H1 (cell line): ENCODE results near the gene NR5A2. TPM values are rescaled to one million over a fixed set of nuclear protein-coding genes. Genes with fewer than 3 reads are reported as not detected.
A peak's percentile ranks its signal among the peaks of the same experiment; 100 is the strongest.

Experiments used
- CTCF ChIA-PET: fragments of 300-600 bp; sonication (Branson Sonifier 250); formaldehyde crosslinking; loops from one replicate; lab custom pipeline; 2021; ENCODE audit not compliant: partially characterized antibody; lab: Charles Lee
- POLR2A ChIA-PET: fragments of 300-600 bp; sonication (Branson Sonifier 250); formaldehyde crosslinking; loops from one replicate; lab custom pipeline; 2021; ENCODE audit warnings: inconsistent platforms; ENCODE audit not compliant: partially characterized antibody; lab: Charles Lee
- DNase-seq, 2 experiments: peaks; one replicate each; pipeline versions ENCODE4 v3.0.0 to v3.0.0-alpha.2; 2010 to 2022; ENCODE audit warnings: low spot score in 2 of 2, low read depth in 1 of 2, mixed read lengths in 1 of 2
- FAIRE-seq: peaks from 2 replicates; lab custom pipeline; 2011; peaks lifted over from hg19 to GRCh38; lab: Jason Lieb, UNC
- H2AFZ ChIP-seq: 2 replicates; pipeline ENCODE4 v1.8.1; 2012; ENCODE audit warnings: low read length, inconsistent platforms
- H2AK5ac ChIP-seq: 2 replicates; pipeline ENCODE4 v1.6.1; 2013; ENCODE audit warnings: low read depth, low read length
- H2BK120ac ChIP-seq: replicated peaks from 2 replicates; pipeline ENCODE3; 2013; ENCODE audit warnings: low read depth, low read length, inconsistent platforms
- H2BK12ac ChIP-seq: 2 replicates; pipeline ENCODE4 v1.6.1; 2013; ENCODE audit warnings: low read depth, low read length
- H2BK15ac ChIP-seq: 2 replicates; pipeline ENCODE4 v1.6.1; 2013; ENCODE audit warnings: low read length
- H2BK20ac ChIP-seq: 2 replicates; pipeline ENCODE4 v1.6.1; 2013; ENCODE audit warnings: low read length
- H2BK5ac ChIP-seq: 2 replicates; pipeline ENCODE4 v1.6.1; 2013; ENCODE audit warnings: low read depth, low read length
- H3K14ac ChIP-seq: 2 replicates; pipeline ENCODE4 v1.6.1; 2013; ENCODE audit warnings: inconsistent platforms; ENCODE audit not compliant: insufficient read length
- H3K18ac ChIP-seq: 2 replicates; pipeline ENCODE4 v1.6.1; 2013; ENCODE audit warnings: low read length; ENCODE audit errors: extremely low read depth
- H3K23ac ChIP-seq: 2 replicates; pipeline ENCODE4 v1.6.1; 2013; ENCODE audit warnings: inconsistent platforms; ENCODE audit not compliant: insufficient read length
- H3K23me2 ChIP-seq: 2 replicates; pipeline ENCODE4 v1.6.1; 2013; ENCODE audit warnings: low read depth, low read length
- H3K27ac ChIP-seq: 2 replicates; pipeline ENCODE4 v1.6.1; 2011; ENCODE audit warnings: low read depth, low read length, inconsistent platforms
- H3K27me3 ChIP-seq, 4 experiments: replicated peaks in 1 of 4; 1 replicate in 1 of 4; 2 replicates in 3 of 4; pipeline versions ENCODE4 v1.6.1 to v1.8.1; 2011 to 2013; ENCODE audit warnings: low read length in 3 of 4, mild to moderate bottlenecking in 3 of 4, inconsistent platforms in 2 of 4, mixed read lengths in 2 of 4, moderate library complexity in 1 of 4; ENCODE audit not compliant: control insufficient read depth in 3 of 4, insufficient read depth in 3 of 4; ENCODE audit errors: extremely low read depth in 1 of 4
- H3K36me3 ChIP-seq, 4 experiments: 2 replicates each; pipeline versions ENCODE4 v1.6.1 to v1.8.1; 2011 to 2013; ENCODE audit warnings: mild to moderate bottlenecking in 4 of 4, low read length in 3 of 4, moderate library complexity in 2 of 4, control low read depth in 1 of 4, inconsistent platforms in 1 of 4; ENCODE audit not compliant: insufficient read depth in 4 of 4, control insufficient read depth in 2 of 4
- H3K4ac ChIP-seq: replicated peaks from 2 replicates; pipeline ENCODE3; 2013; ENCODE audit warnings: low read length, low read depth, mixed read lengths, inconsistent platforms; ENCODE audit not compliant: insufficient read length
- H3K4me1 ChIP-seq, 4 experiments: replicated peaks in 1 of 4; 1 replicate in 1 of 4; 2 replicates in 3 of 4; pipeline versions ENCODE4 v1.6.1 to v1.8.1; 2011 to 2013; ENCODE audit warnings: low read length in 3 of 4, inconsistent platforms in 2 of 4, mixed read lengths in 1 of 4; ENCODE audit not compliant: insufficient read depth in 4 of 4, control insufficient read depth in 3 of 4
- H3K4me2 ChIP-seq, 2 experiments: 2 replicates each; pipeline versions ENCODE4 v1.6.1 to v1.8.1; 2011 to 2013; ENCODE audit warnings: low read depth in 2 of 2, low read length in 2 of 2, control low read depth in 1 of 2, inconsistent platforms in 1 of 2, mild to moderate bottlenecking in 1 of 2; ENCODE audit not compliant: insufficient read depth in 1 of 2
- H3K4me3 ChIP-seq, 4 experiments: fragments of 200-600, 300-600 bp in 1 of 4; sonication (generic), shearing (Covaris generic), sonication (Bioruptor Twin) in 1 of 4; 2 replicates each; pipeline versions ENCODE4 v1.5.1 to v1.8.1; 2011 to 2016; ENCODE audit warnings: low read length in 4 of 4, low read depth in 3 of 4, control low read depth in 2 of 4, inconsistent platforms in 2 of 4, mild to moderate bottlenecking in 2 of 4, mixed read lengths in 1 of 4, moderate library complexity in 1 of 4; ENCODE audit not compliant: insufficient read depth in 2 of 4; ENCODE audit errors: extremely low read depth in 1 of 4
- H3K56ac ChIP-seq: replicated peaks from 2 replicates; pipeline ENCODE3; 2013; ENCODE audit warnings: low read depth, mild to moderate bottlenecking, mixed read lengths, low read length, inconsistent platforms; ENCODE audit not compliant: insufficient read length
- H3K79me1 ChIP-seq: 2 replicates; pipeline ENCODE4 v1.6.1; 2013; ENCODE audit warnings: low read depth, low read length, control low read depth
- H3K79me2 ChIP-seq, 2 experiments: 2 replicates each; pipeline versions ENCODE4 v1.6.1 to v1.8.1; 2012 to 2013; ENCODE audit warnings: low read length in 2 of 2, mild to moderate bottlenecking in 2 of 2, inconsistent platforms in 1 of 2; ENCODE audit not compliant: insufficient read depth in 2 of 2, control insufficient read depth in 1 of 2
- H3K9ac ChIP-seq, 4 experiments: replicated peaks in 1 of 4; 1 replicate in 1 of 4; 2 replicates in 3 of 4; pipeline versions ENCODE4 v1.6.1 to v1.8.1; 2011 to 2013; ENCODE audit warnings: low read depth in 3 of 4, low read length in 3 of 4, control low read depth in 2 of 4, mild to moderate bottlenecking in 2 of 4, moderate library complexity in 2 of 4, inconsistent platforms in 1 of 4; ENCODE audit errors: extremely low read depth in 1 of 4
- H3K9me3 ChIP-seq, 2 experiments: 2 replicates each; pipeline versions ENCODE4 v1.6.1 to v1.8.1; 2012 to 2013; ENCODE audit warnings: mild to moderate bottlenecking in 2 of 2, moderate library complexity in 2 of 2, control low read depth in 1 of 2, inconsistent platforms in 1 of 2, low read depth in 1 of 2, low read length in 1 of 2, mixed read lengths in 1 of 2; ENCODE audit not compliant: insufficient read depth in 2 of 2
- H4K20me1 ChIP-seq, 2 experiments: replicated peaks in 1 of 2; 2 replicates each; pipeline versions ENCODE3 to v1.8.1; 2011 to 2013; ENCODE audit warnings: inconsistent platforms in 2 of 2, low read length in 2 of 2, mild to moderate bottlenecking in 1 of 2; ENCODE audit not compliant: insufficient read depth in 2 of 2, control insufficient read depth in 1 of 2
- H4K5ac ChIP-seq: 2 replicates; pipeline ENCODE4 v1.6.1; 2013; ENCODE audit warnings: low read length, low read depth, mixed read lengths, inconsistent platforms; ENCODE audit not compliant: insufficient read length
- H4K8ac ChIP-seq: 2 replicates; pipeline ENCODE4 v1.8.0; 2013; ENCODE audit warnings: mild to moderate bottlenecking, moderate library complexity, low read length, inconsistent platforms; ENCODE audit not compliant: insufficient read depth; ENCODE audit errors: extremely low read depth
- H4K91ac ChIP-seq: replicated peaks from 2 replicates; pipeline ENCODE3; 2013; ENCODE audit warnings: low read length, mixed read lengths, inconsistent platforms; ENCODE audit not compliant: insufficient read length
- CBX5 ChIP-seq: fragments of 300-800, 300-1000 bp; sonication (generic); IDR thresholded peaks from 2 replicates; pipeline ENCODE4 v1.7.1; 2016; ENCODE audit warnings: antibody characterized with exemption, low read length, low read depth
- CREB1 ChIP-seq: IDR thresholded peaks from 2 replicates; pipeline ENCODE4 v1.6.1; 2012; ENCODE audit warnings: inconsistent platforms
- EP300 ChIP-seq, 2 experiments: IDR thresholded peaks; 1 replicate in 1 of 2; 2 replicates in 1 of 2; pipeline ENCODE4 v1.6.1; 2011 to 2012; ENCODE audit warnings: low read depth in 2 of 2, low read length in 2 of 2, mild to moderate bottlenecking in 2 of 2, borderline replicate concordance in 1 of 2, inconsistent platforms in 1 of 2, moderate library complexity in 1 of 2
- EZH2 ChIP-seq: fragments of 200-600 bp; sonication (generic); IDR thresholded peaks from 2 replicates; pipeline ENCODE4 v1.7.1; 2012; ENCODE audit warnings: low read depth, mild to moderate bottlenecking, moderate library complexity, low read length, inconsistent platforms; ENCODE audit not compliant: severe bottlenecking
- FOSL1 ChIP-seq: IDR thresholded peaks from 2 replicates; pipeline ENCODE4 v1.6.1; 2011; ENCODE audit warnings: mild to moderate bottlenecking, low read depth, low read length, moderate library complexity; ENCODE audit not compliant: insufficient read depth
- KDM4A ChIP-seq: IDR thresholded peaks from one replicate; pipeline ENCODE4 v1.7.1; 2012; ENCODE audit warnings: low read depth, mild to moderate bottlenecking, moderate library complexity, low read length, inconsistent platforms; ENCODE audit not compliant: severe bottlenecking
- NRF1 ChIP-seq: IDR thresholded peaks from 2 replicates; pipeline ENCODE4 v1.6.1; 2011; ENCODE audit warnings: mild to moderate bottlenecking, low read depth, low read length, improper control_type of control experiment
- RXRA ChIP-seq: IDR thresholded peaks from 2 replicates; pipeline ENCODE4 v1.6.1; 2011; ENCODE audit warnings: low read depth, mild to moderate bottlenecking, low read length, moderate library complexity; ENCODE audit not compliant: insufficient read depth
- SIRT6 ChIP-seq: IDR thresholded peaks from one replicate; pipeline ENCODE4 v1.7.1; 2012; ENCODE audit warnings: low read length, inconsistent platforms
- WGBS, 2 experiments: shearing (Covaris generic) in 1 of 2; methylation state at CpG; one replicate each; pipeline versions ENCODE4 v1.1.6 to v1.1.7; 2013 to 2015; ENCODE audit warnings: low lambda C conversion rate in 2 of 2, mixed read lengths in 2 of 2, inconsistent platforms in 1 of 2, low coverage in 1 of 2, missing lambda C conversion rate in 1 of 2; ENCODE audit not compliant: insufficient replicate concordance in 2 of 2, insufficient coverage in 1 of 2, insufficient read length in 1 of 2; ENCODE audit errors: extremely low coverage in 1 of 2, missing lambda C conversion rate in 1 of 2; 5-methylcytosine and 5-hydroxymethylcytosine counted together
- polyA plus RNA-seq, 7 experiments: library from polyadenylated mRNA; depleted of rRNA in 3 of 7; stranded (reverse) in 5 of 7; unstranded in 2 of 7; fragments of >200 nt in 5 of 7; fragments of 200-250 nt in 2 of 7; gene quantifications; 1 replicate in 5 of 7; 2 replicates in 1 of 7; 4 replicates in 1 of 7; pipeline versions ENCODE4 v1.2.1 to v1.2.3, GENCODE V29; 2011 to 2013; ENCODE audit warnings: missing spikeins in 2 of 7, mixed read lengths in 2 of 7
- total RNA-seq: library from RNA; stranded (reverse); fragmentation: NEBNext Ultra II Directional; extraction: Animal tissue kit (Norgen Biotek cat#: 25700); gene quantifications from 2 replicates; pipeline ENCODE4 v1.2.1, GENCODE V29; 2021

The NR5A2 gene
- total and polyA plus RNA-seq, 2 of the 8 experiments (the other 6 are each of a cell fraction or from before 2014, with no cell fraction given), result 1.7 to 11.6 TPM

DNA sequence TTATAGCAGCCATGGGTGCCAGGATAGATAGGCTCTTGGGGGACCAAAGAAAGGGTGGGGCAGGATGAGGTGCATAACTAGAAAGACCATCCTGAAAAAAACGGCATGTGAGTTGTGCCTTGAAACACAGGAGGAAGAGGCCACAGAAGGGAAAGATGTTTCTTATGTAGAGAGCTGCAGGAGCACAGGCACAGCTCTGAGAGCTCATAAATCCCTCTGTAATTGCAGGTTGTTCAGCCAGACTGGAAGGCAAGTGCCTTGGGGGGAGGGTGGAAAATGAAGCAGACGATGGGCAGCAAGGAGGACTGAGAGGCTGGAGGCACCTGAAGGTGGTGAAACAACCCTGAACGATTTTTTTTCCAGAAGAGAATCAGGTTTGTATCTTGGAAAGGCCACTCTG, 170.7 kb downstream of the NR5A2 start:
- no peak overlapping the region for H3K4me3 ChIP-seq
- H3K27ac ChIP-seq, result no peak overlapping the region
- no peak overlapping the region for H4K8ac ChIP-seq
- no peaks in the 10 kb centered on the region for H3K23me2 ChIP-seq
- H2AK5ac ChIP-seq, result no peak overlapping the region
- no peak overlapping the region for H3K23ac ChIP-seq
- no peak overlapping the region for H4K91ac ChIP-seq
- no peaks in the 10 kb centered on the region for H3K27me3 ChIP-seq
- POLR2A ChIA-PET, result no interaction called here
- no peaks in the 10 kb centered on the region for H3K36me3 ChIP-seq
- H2BK12ac ChIP-seq, result no peak overlapping the region
- H3K9me3 ChIP-seq, result no peaks in the 10 kb centered on the region
- no peaks in the 10 kb centered on the region for H3K79me2 ChIP-seq
- no peak overlapping the region for H3K4ac ChIP-seq
- DNase-seq (no peak), FAIRE-seq (no peak)
- H3K18ac ChIP-seq, result no peak overlapping the region
- H2BK120ac ChIP-seq, result no peak overlapping the region
- peak overlapping the region; percentile 46; the same call in 1 of the 2 replicates for H2BK15ac ChIP-seq
- no peak overlapping the region for H2AFZ ChIP-seq
- no peak overlapping the region for H3K56ac ChIP-seq
- no peaks in the 10 kb centered on the region for H3K79me1 ChIP-seq
- CTCF ChIA-PET, result interaction anchor here (0.8 to 1.6 kb wide), 4 partner anchors 12 to 311 kb away, joined by 3 to 5 read pairs (median 3); no protein-coding TSS in a partner anchor
- no peak overlapping the region for H3K9ac ChIP-seq
- no peak overlapping the region for H3K14ac ChIP-seq
- H4K5ac ChIP-seq, result no peak overlapping the region
- no peaks in the 10 kb centered on the region for H4K20me1 ChIP-seq
- H2BK5ac ChIP-seq, result no peak overlapping the region
- no peak overlapping the region for H2BK20ac ChIP-seq
- H3K4me2 ChIP-seq, result no peak overlapping the region
- no peaks in the 10 kb centered on the region; a peak in 1 of 7 replicates for H3K4me1 ChIP-seq
- WGBS, 2 experiments, result 60% methylated on average over 3 of the region's 3 CpGs; no CpG with 5 or more reads in 1 of the 2 experiments
- TF ChIP-seq EP300 (IDR thresholded peaks at IDR 0.05; ENCODE audit: borderline replicate concordance in 1 of 2, low read depth in 2 of 2, low read length in 2 of 2) (no peak), SIRT6 (no peak), KDM4A (no peak), CREB1 (no peak), FOSL1 (no peak), RXRA (no peak), CBX5 (no peak), NRF1 (no peak), EZH2 (no peak)
